ENCODE results near the gene NRXN3. TPM values are rescaled to one million over a fixed set of nuclear protein-coding genes. Genes with fewer than 3 reads are reported as not detected.

Gene NRXN3
- total RNA-seq, 1 experiment from 2014 or later, result not detected

GRCh38 chr14:78946949-78947348 is 776.8 kb downstream of the NRXN3 start:
- RAD21 ChIA-PET (ENCODE audit: low non-redundant PET in 1 of 2, low total read pairs in 2 of 2, uncharacterized antibody in 2 of 2, unreplicated experiment in 2 of 2), result no interaction called here
- H4K20me1 ChIP-seq (ENCODE audit: insufficient read depth), result no peaks in the 10 kb centered on the region
- H3K9me2 ChIP-seq (ENCODE audit: insufficient read depth), result no peaks in the 10 kb centered on the region
- H3K27me3 ChIP-seq (ENCODE audit: insufficient read depth, low read length), result no peaks in the 10 kb centered on the region
- no peaks in the 10 kb centered on the region for H3K4me1 ChIP-seq (ENCODE audit: control insufficient read depth in 1 of 2, insufficient read depth in 2 of 2, low read length in 2 of 2)
- BruUV-seq (replicated peaks), result no TSS peak
- intact Hi-C loops (cut with micrococcal nuclease), result no loop called here
- ATAC-seq, result no peak
- no peak for TF ChIP-seq SRF (IDR thresholded peaks at IDR 0.05; ENCODE audit: low read depth)
- no peak for TF ChIP-seq FOSL1 (IDR thresholded peaks at IDR 0.05; ENCODE audit: low read depth)
- no peak for TF ChIP-seq CTCF (IDR thresholded peaks at IDR 0.05 in 2 of 3, conservative IDR thresholded peaks at IDR 0.05 in 1 of 3; ENCODE audit: borderline replicate concordance in 1 of 3, insufficient read depth in 1 of 3, low read depth in 2 of 3, low read length in 2 of 3)
- TF ChIP-seq EGR1 (IDR thresholded peaks at IDR 0.05; ENCODE audit: low read depth), result no peak
- no peak for TF ChIP-seq TCF7L2 (IDR thresholded peaks at IDR 0.05; ENCODE audit: borderline replicate concordance, extremely low read depth, insufficient read depth, insufficient read length)
- no peak for TF ChIP-seq EZH2phosphoT487 (IDR thresholded peaks at IDR 0.05; ENCODE audit: borderline replicate concordance)
- TF ChIP-seq POLR2AphosphoS5 (IDR thresholded peaks at IDR 0.05; ENCODE audit: low read depth, low read length), result no peak
- TF ChIP-seq POLR2A (IDR thresholded peaks at IDR 0.05; ENCODE audit: borderline replicate concordance, extremely low read depth, insufficient read depth, insufficient read length), result no peak
- H3K9ac ChIP-seq (ENCODE audit: low read length), result no peak overlapping the region
- H3K27ac ChIP-seq (ENCODE audit: low read depth, low read length), result no peak overlapping the region
- POLR2A ChIA-PET, result no interaction called here
- no peaks in the 10 kb centered on the region for H3K36me3 ChIP-seq (ENCODE audit: control insufficient read depth in 1 of 2, insufficient read depth in 2 of 2, low read length in 2 of 2)
- CTCF ChIA-PET, result no interaction called here
- H2AFZ ChIP-seq (ENCODE audit: low read depth, low read length, poor library complexity, severe bottlenecking), result no peak overlapping the region
- no peak for DNase-seq (ENCODE audit: low read depth, low spot score)
- H3K79me2 ChIP-seq (ENCODE audit: insufficient read depth, low read length), result no peaks in the 10 kb centered on the region
- no peak overlapping the region for H3K4me3 ChIP-seq (replicated peaks in 1 of 2; ENCODE audit: low read depth in 1 of 2, low read length in 2 of 2)
- no peak overlapping the region for H3K4me2 ChIP-seq (ENCODE audit: low read length)
- no peaks in the 10 kb centered on the region for H3K9me3 ChIP-seq (ENCODE audit: control insufficient read depth in 1 of 2, insufficient read depth in 1 of 2, low read depth in 1 of 2, low read length in 2 of 2)

GRCh38 chr14:78947681-78948080 is 777.5 kb downstream of the NRXN3 start:
- ChIA-PET CTCF (no interaction called here), RAD21 (ENCODE audit: low non-redundant PET in 1 of 2, low total read pairs in 2 of 2, uncharacterized antibody in 2 of 2, unreplicated experiment in 2 of 2) (no interaction called here)
- ATAC-seq, result no peak

More at GRCh38 chr14:78947681-78948080, 777.5 kb downstream of the NRXN3 start:
- Histone ChIP-seq H3K4me2 (ENCODE audit: low read length) (no peak overlapping the region), H3K27ac (ENCODE audit: low read depth, low read length) (no peak overlapping the region), H4K20me1 (ENCODE audit: insufficient read depth) (no peaks in the 10 kb centered on the region), H3K9me3 (ENCODE audit: control insufficient read depth in 1 of 2, insufficient read depth in 1 of 2, low read depth in 1 of 2, low read length in 2 of 2) (no peaks in the 10 kb centered on the region), H3K9me2 (ENCODE audit: insufficient read depth) (no peaks in the 10 kb centered on the region), H3K27me3 (ENCODE audit: insufficient read depth, low read length) (no peaks in the 10 kb centered on the region), H2AFZ (ENCODE audit: low read depth, low read length, poor library complexity, severe bottlenecking) (no peak overlapping the region), H3K4me1 (ENCODE audit: control insufficient read depth in 1 of 2, insufficient read depth in 2 of 2, low read length in 2 of 2) (no peaks in the 10 kb centered on the region), H3K4me3 (replicated peaks in 1 of 2; ENCODE audit: low read depth in 1 of 2, low read length in 2 of 2) (no peak overlapping the region), H3K9ac (ENCODE audit: low read length) (no peak overlapping the region), H3K79me2 (ENCODE audit: insufficient read depth, low read length) (no peaks in the 10 kb centered on the region), H3K36me3 (ENCODE audit: control insufficient read depth in 1 of 2, insufficient read depth in 2 of 2, low read length in 2 of 2) (no peaks in the 10 kb centered on the region)
- no peak for DNase-seq (ENCODE audit: low read depth, low spot score)
- intact Hi-C loops (cut with micrococcal nuclease), result no loop called here
- no peak for TF ChIP-seq SP1 (IDR thresholded peaks at IDR 0.05; ENCODE audit: low read depth)
- no peak for TF ChIP-seq ELF1 (IDR thresholded peaks at IDR 0.05; ENCODE audit: borderline replicate concordance, low read depth)
- TF ChIP-seq ZBTB33 (IDR thresholded peaks at IDR 0.05; ENCODE audit: extremely low read depth, insufficient replicate concordance, low read length), result no peak
- TF ChIP-seq ZNF274 (IDR thresholded peaks at IDR 0.05; ENCODE audit: low read depth, low read length), result no peak
- TF ChIP-seq CTCF (IDR thresholded peaks at IDR 0.05 in 2 of 3, conservative IDR thresholded peaks at IDR 0.05 in 1 of 3; ENCODE audit: borderline replicate concordance in 1 of 3, insufficient read depth in 1 of 3, low read depth in 2 of 3, low read length in 2 of 3), result no peak
- TF ChIP-seq CEBPB (IDR thresholded peaks at IDR 0.05; ENCODE audit: low read depth), result no peak
- no peak for TF ChIP-seq RAD21 (IDR thresholded peaks at IDR 0.05; ENCODE audit: low read depth)
- TF ChIP-seq FOSL1 (IDR thresholded peaks at IDR 0.05; ENCODE audit: low read depth), result no peak
- BruUV-seq (replicated peaks), result no TSS peak
- POLR2A ChIA-PET, result no interaction called here

Measured in HCT116 (cell line).